Measurements from ENCODE around the gene GDPD2.

Gene GDPD2

GRCh38 chrX:70427365-70427764 lies 4.3 kb downstream of the GDPD2 start:
- ATAC-seq, result no peak
- TF ChIP-seq TCF4 (CRISPR knock-in tag; IDR thresholded peaks at IDR 0.05; ENCODE audit: borderline replicate concordance), result no peak
- TF ChIP-seq ZNF70 (CRISPR knock-in tag; IDR thresholded peaks at IDR 0.05), result no peak
- no peak for TF ChIP-seq CREB5 (CRISPR knock-in tag; IDR thresholded peaks at IDR 0.05; ENCODE audit: low read depth)
- no peak for TF ChIP-seq ZC3H10 (CRISPR knock-in tag; IDR thresholded peaks at IDR 0.05)
- TF ChIP-seq ZNF565 (CRISPR knock-in tag; conservative IDR thresholded peaks at IDR 0.05; ENCODE audit: low read depth), result no peak
- TF ChIP-seq ZNF8 (CRISPR knock-in tag; IDR thresholded peaks at IDR 0.05), result no peak
- no peak for TF ChIP-seq CSRNP3 (CRISPR knock-in tag; IDR thresholded peaks at IDR 0.05)
- no peak for TF ChIP-seq GLIS3 (CRISPR knock-in tag; IDR thresholded peaks at IDR 0.05)
- no peak for TF ChIP-seq ARNTL (CRISPR knock-in tag; IDR thresholded peaks at IDR 0.05; ENCODE audit: borderline replicate concordance, low read depth)
- no peak for TF ChIP-seq TOX (CRISPR knock-in tag; IDR thresholded peaks at IDR 0.05; ENCODE audit: borderline replicate concordance)

- ATAC-seq, result no peak
Observed at GRCh38 chrX:70429759-70430158, 6.6 kb downstream of the GDPD2 start.

GRCh38 chrX:70432936-70433847 lies 10.1 kb downstream of the GDPD2 start:
- no peak for ATAC-seq
- TF ChIP-seq ISL1 (CRISPR knock-in tag; IDR thresholded peaks at IDR 0.05), result no peak
- TF ChIP-seq ESRRG (CRISPR knock-in tag; IDR thresholded peaks at IDR 0.05), result no peak
- no peak for TF ChIP-seq ZNF70 (CRISPR knock-in tag; IDR thresholded peaks at IDR 0.05)
- no peak for TF ChIP-seq TOX (CRISPR knock-in tag; IDR thresholded peaks at IDR 0.05; ENCODE audit: borderline replicate concordance)
- no peak for TF ChIP-seq CSDC2 (CRISPR knock-in tag; IDR thresholded peaks at IDR 0.05)
- TF ChIP-seq BACH2 (CRISPR knock-in tag; IDR thresholded peaks at IDR 0.05; ENCODE audit: borderline replicate concordance), result no peak

More at GRCh38 chrX:70429759-70430158, 6.6 kb downstream of the GDPD2 start:
- no peak for TF ChIP-seq ESRRG (CRISPR knock-in tag; IDR thresholded peaks at IDR 0.05)
- TF ChIP-seq ZNF70 (CRISPR knock-in tag; IDR thresholded peaks at IDR 0.05), result no peak
- TF ChIP-seq ZC3H10 (CRISPR knock-in tag; IDR thresholded peaks at IDR 0.05), result no peak
- no peak for TF ChIP-seq TCF4 (CRISPR knock-in tag; IDR thresholded peaks at IDR 0.05; ENCODE audit: borderline replicate concordance)
- no peak for TF ChIP-seq ZFP30 (CRISPR knock-in tag; IDR thresholded peaks at IDR 0.05)

- peak; percentile 72 for ATAC-seq
- TF ChIP-seq SNAI2 (CRISPR knock-in tag; IDR thresholded peaks at IDR 0.05) (no peak), OSR1 (CRISPR knock-in tag; IDR thresholded peaks at IDR 0.05) (no peak), ZFP3 (CRISPR knock-in tag; IDR thresholded peaks at IDR 0.05) (no peak), PPARA (CRISPR knock-in tag; IDR thresholded peaks at IDR 0.05; ENCODE audit: borderline replicate concordance) (no peak), ZC3H10 (CRISPR knock-in tag; IDR thresholded peaks at IDR 0.05) (no peak), ZNF565 (CRISPR knock-in tag; conservative IDR thresholded peaks at IDR 0.05; ENCODE audit: low read depth) (no peak), ARNTL (CRISPR knock-in tag; IDR thresholded peaks at IDR 0.05; ENCODE audit: borderline replicate concordance, low read depth) (no peak)
Observed at GRCh38 chrX:70433848-70434351, 10.8 kb downstream of the GDPD2 start.

GRCh38 chrX:70434352-70434866 lies 11.3 kb downstream of the GDPD2 start:
- no peak for TF ChIP-seq CSRNP3 (CRISPR knock-in tag; IDR thresholded peaks at IDR 0.05)
- no peak for TF ChIP-seq TCF4 (CRISPR knock-in tag; IDR thresholded peaks at IDR 0.05; ENCODE audit: borderline replicate concordance)
- no peak for TF ChIP-seq ISL1 (CRISPR knock-in tag; IDR thresholded peaks at IDR 0.05)
- TF ChIP-seq CREB5 (CRISPR knock-in tag; IDR thresholded peaks at IDR 0.05; ENCODE audit: low read depth), result no peak
- no peak for TF ChIP-seq ZFP3 (CRISPR knock-in tag; IDR thresholded peaks at IDR 0.05)
- TF ChIP-seq ZC3H10 (CRISPR knock-in tag; IDR thresholded peaks at IDR 0.05), result no peak
- no peak for TF ChIP-seq CSDC2 (CRISPR knock-in tag; IDR thresholded peaks at IDR 0.05)
- no peak for TF ChIP-seq GLIS3 (CRISPR knock-in tag; IDR thresholded peaks at IDR 0.05)
- no peak for TF ChIP-seq SNAI2 (CRISPR knock-in tag; IDR thresholded peaks at IDR 0.05)
- TF ChIP-seq PATZ1 (CRISPR knock-in tag; IDR thresholded peaks at IDR 0.05; ENCODE audit: borderline replicate concordance), result no peak
- no peak for TF ChIP-seq RARB (CRISPR knock-in tag; IDR thresholded peaks at IDR 0.05)
- TF ChIP-seq ZFP30 (CRISPR knock-in tag; IDR thresholded peaks at IDR 0.05), result no peak
- TF ChIP-seq PPARA (CRISPR knock-in tag; IDR thresholded peaks at IDR 0.05; ENCODE audit: borderline replicate concordance), result no peak
- TF ChIP-seq POU6F1 (CRISPR knock-in tag; IDR thresholded peaks at IDR 0.05; ENCODE audit: borderline replicate concordance, low read depth), result no peak
- TF ChIP-seq OSR1 (CRISPR knock-in tag; IDR thresholded peaks at IDR 0.05), result no peak
- peak; percentile 91 for ATAC-seq
